Effector memory CD8-positive, alpha-beta T cell (primary cell): ENCODE results near the gene PDE6A.
"Not testable (repeated sequence)": the region's sequence is repeated elsewhere in the genome, so short reads cannot be mapped to it uniquely, and the experiment has no call there.

Source experiments
- ATAC-seq: fragments of 150-1000 bp; cut with Tn5 transposase; replicated peaks from 2 replicates; pipeline ENCODE4 v1.10.0; 2021; ENCODE audit warnings: mild to moderate bottlenecking, moderate library complexity
- DNase-seq, 3 experiments: peaks; one replicate each; pipeline ENCODE4 v3.0.0; 2021
- H3K27ac Mint-ChIP-seq, 2 donors: one replicate each; pipeline ENCODE4 v1.8.0; 2022; ENCODE audit warnings: mild to moderate bottlenecking in 2 of 2, mixed read lengths in 2 of 2, moderate library complexity in 2 of 2
- H3K27me3 Mint-ChIP-seq, 2 donors: one replicate each; pipeline ENCODE4 v1.8.0; 2022; ENCODE audit warnings: mixed read lengths in 2 of 2
- H3K36me3 Mint-ChIP-seq: one replicate; pipeline ENCODE4 v1.8.0; 2022; ENCODE audit warnings: mild to moderate bottlenecking, moderate library complexity, mixed read lengths; ENCODE audit not compliant: insufficient read depth
- H3K4me1 Mint-ChIP-seq, 2 donors: one replicate each; pipeline ENCODE4 v1.8.0; 2022; ENCODE audit warnings: low read depth in 2 of 2, mixed read lengths in 2 of 2
- H3K4me3 Mint-ChIP-seq, 2 donors: one replicate each; pipeline ENCODE4 v1.8.0; 2022; ENCODE audit warnings: mild to moderate bottlenecking in 2 of 2, mixed read lengths in 2 of 2, moderate library complexity in 2 of 2
- H3K9me3 Mint-ChIP-seq, 2 donors: one replicate each; pipeline ENCODE4 v1.8.0; 2022; ENCODE audit warnings: mixed read lengths in 2 of 2

The PDE6A gene

GRCh38 chr5:149870697-149871096 lies 73.9 kb downstream of the PDE6A start:
- Mint-ChIP-seq H3K4me3 (no peak overlapping the region), H3K9me3 (no peaks in the 10 kb centered on the region), H3K36me3 (no peaks in the 10 kb centered on the region), H3K27me3 (peaks cover 9 to 17% of the 10 kb centered on the region in 2 donors), H3K27ac (no peak overlapping the region), H3K4me1 (no peaks in the 10 kb centered on the region)
- no peak for DNase-seq
- no peak for ATAC-seq

GRCh38 chr5:149870232-149870631 lies 74.4 kb downstream of the PDE6A start:
- Mint-ChIP-seq H3K36me3 (no peaks in the 10 kb centered on the region), H3K4me3 (no peak overlapping the region), H3K4me1 (no peaks in the 10 kb centered on the region), H3K9me3 (no peaks in the 10 kb centered on the region), H3K27me3 (peaks cover 9 to 17% of the 10 kb centered on the region in 2 donors), H3K27ac (no peak overlapping the region)
- no peak for ATAC-seq
- no peak for DNase-seq

GRCh38 chr5:149869411-149869821 lies 75.2 kb downstream of the PDE6A start:
- Mint-ChIP-seq H3K4me3 (no peak overlapping the region), H3K36me3 (no peaks in the 10 kb centered on the region), H3K27ac (no peak overlapping the region), H3K4me1 (no peaks in the 10 kb centered on the region), H3K9me3 (no peaks in the 10 kb centered on the region), H3K27me3 (peaks cover 9 to 13% of the 10 kb centered on the region in 2 donors)
- DNase-seq (no peak), ATAC-seq (no peak)

GRCh38 chr5:149865746-149866145 lies 78.8 kb downstream of the PDE6A start:
- Mint-ChIP-seq H3K9me3 (no peaks in the 10 kb centered on the region), H3K27ac (no peak overlapping the region), H3K36me3 (no peaks in the 10 kb centered on the region), H3K4me1 (peaks cover 13% of the 10 kb centered on the region in 2 donors), H3K4me3 (no peak overlapping the region), H3K27me3 (peaks cover 7 to 9% of the 10 kb centered on the region in 2 donors)
- ATAC-seq = no peak
- no peak for DNase-seq

- no peak for ATAC-seq
- Mint-ChIP-seq H3K4me3 (no peak overlapping the region), H3K36me3 (no peaks in the 10 kb centered on the region), H3K4me1 (peaks cover 14 to 16% of the 10 kb centered on the region in 2 donors), H3K27me3 (no peaks in the 10 kb centered on the region), H3K27ac (peak overlapping the region in 1 of 2 donors; percentile 38), H3K9me3 (no peaks in the 10 kb centered on the region)
- no peak for DNase-seq
Observed at GRCh38 chr5:149863830-149864229, 80.8 kb downstream of the PDE6A start.

GRCh38 chr5:149863176-149863575 lies 81.4 kb downstream of the PDE6A start:
- Mint-ChIP-seq H3K4me1 (peaks cover 14 to 16% of the 10 kb centered on the region in 2 donors), H3K27me3 (no peaks in the 10 kb centered on the region), H3K4me3 (no peak overlapping the region), H3K36me3 (no peaks in the 10 kb centered on the region), H3K27ac (peak overlapping the region in 1 of 2 donors; percentile 38), H3K9me3 (no peaks in the 10 kb centered on the region)
- DNase-seq = no peak
- no peak for ATAC-seq

DNA sequence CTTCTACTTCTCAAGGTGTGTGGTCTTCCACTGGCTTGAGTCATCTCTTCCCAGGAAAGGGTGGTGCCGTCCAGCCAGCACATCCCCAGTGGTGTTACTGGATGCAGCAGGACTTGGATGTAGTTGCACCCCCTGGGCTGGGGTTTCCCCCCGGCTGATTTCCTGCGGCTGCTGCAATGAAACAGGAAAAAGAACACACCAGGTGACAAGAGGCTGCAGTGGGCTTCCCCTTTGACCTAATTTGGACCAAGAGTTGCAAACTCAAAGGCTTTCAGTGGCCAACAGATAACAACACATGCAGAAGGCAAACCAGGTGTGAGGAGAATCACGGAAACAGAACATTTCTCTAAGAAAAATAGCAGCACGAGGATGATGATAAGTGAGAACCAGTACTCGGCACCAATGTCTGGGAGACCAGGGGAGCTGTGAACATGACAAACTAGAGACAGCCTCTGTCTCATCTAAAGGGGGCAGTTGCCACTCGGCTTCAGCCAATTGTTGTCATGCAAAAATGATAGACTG lies 83.7 kb downstream of the PDE6A start:
- ATAC-seq (peak; percentile 85), DNase-seq (peak in 2 of 3 experiments; percentile 3 to 8)
- H3K27me3 Mint-ChIP-seq = no peaks in the 10 kb centered on the region
- H3K27ac Mint-ChIP-seq = peak overlapping the region; percentile 70 to 81
- H3K4me1 Mint-ChIP-seq = peaks cover 14 to 16% of the 10 kb centered on the region in 2 donors
- no peaks in the 10 kb centered on the region for H3K9me3 Mint-ChIP-seq
- H3K4me3 Mint-ChIP-seq = peak overlapping the region; percentile 12 to 52
- no peaks in the 10 kb centered on the region for H3K36me3 Mint-ChIP-seq

GRCh38 chr5:149859746-149860145 lies 84.8 kb downstream of the PDE6A start:
- DNase-seq = no peak
- no peak for ATAC-seq
- Mint-ChIP-seq H3K4me3 (no peak overlapping the region), H3K27ac (peak overlapping the region; percentile 44 to 70), H3K36me3 (no peaks in the 10 kb centered on the region), H3K27me3 (no peaks in the 10 kb centered on the region), H3K9me3 (no peaks in the 10 kb centered on the region), H3K4me1 (peaks cover 14 to 16% of the 10 kb centered on the region in 2 donors)

GRCh38 chr5:149858481-149858880 lies 86.1 kb downstream of the PDE6A start:
- not testable (repeated sequence) for DNase-seq, H3K27me3 Mint-ChIP-seq, ATAC-seq, H3K9me3 Mint-ChIP-seq, H3K27ac Mint-ChIP-seq, H3K36me3 Mint-ChIP-seq, H3K4me3 Mint-ChIP-seq
- H3K4me1 Mint-ChIP-seq = peaks cover 14 to 16% of the 10 kb centered on the region in 2 donors

DNA sequence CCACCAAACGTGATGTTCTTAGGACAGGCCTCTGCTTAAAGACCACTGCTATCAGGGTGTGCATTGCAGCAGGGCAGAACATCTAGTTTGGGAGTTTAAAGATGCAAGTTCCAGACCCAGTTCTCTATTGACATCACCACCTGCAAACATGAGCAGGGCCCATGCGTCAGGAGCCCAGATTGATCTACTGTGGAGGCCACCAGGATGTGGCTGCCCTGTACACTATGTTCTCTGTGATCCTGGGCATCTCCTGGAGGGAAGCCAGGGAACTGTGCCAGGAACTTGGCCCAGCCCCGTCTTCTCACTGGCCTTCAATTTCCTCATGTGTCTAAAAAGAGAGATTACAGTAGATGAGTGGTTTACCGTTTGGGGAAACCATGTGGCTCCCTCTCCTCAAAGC lies 87.1 kb downstream of the PDE6A start:
- peak overlapping the region in 1 of 2 donors; percentile 65 for H3K27ac Mint-ChIP-seq
- DNase-seq (no peak), ATAC-seq (no peak)
- H3K4me1 Mint-ChIP-seq = peaks cover 12 to 14% of the 10 kb centered on the region in 2 donors
- no peaks in the 10 kb centered on the region for H3K9me3 Mint-ChIP-seq
- H3K27me3 Mint-ChIP-seq = no peaks in the 10 kb centered on the region
- no peak overlapping the region for H3K4me3 Mint-ChIP-seq
- H3K36me3 Mint-ChIP-seq = no peaks in the 10 kb centered on the region

DNA sequence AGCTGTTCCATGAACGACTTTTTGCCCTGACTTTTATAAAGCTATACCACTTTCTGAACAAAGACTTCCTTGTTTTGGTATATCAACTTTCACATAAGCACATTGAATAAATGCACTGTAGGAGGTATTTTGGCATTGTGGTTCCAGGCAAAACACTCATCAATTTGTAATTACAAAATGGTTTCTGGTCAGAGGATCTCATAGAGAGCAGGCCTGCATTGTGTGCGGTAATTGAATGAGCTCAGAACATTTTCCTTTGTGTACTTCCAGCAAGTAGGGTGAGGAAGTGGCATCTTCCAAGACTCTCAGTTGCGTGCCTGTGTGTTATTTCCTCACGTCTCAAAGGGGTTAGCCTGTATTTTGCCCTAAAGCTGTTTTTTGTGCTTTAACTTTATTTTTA lies 89.2 kb downstream of the PDE6A start:
- Mint-ChIP-seq H3K4me3 (no peak overlapping the region), H3K4me1 (no peaks in the 10 kb centered on the region), H3K27me3 (no peaks in the 10 kb centered on the region), H3K36me3 (no peaks in the 10 kb centered on the region), H3K9me3 (no peaks in the 10 kb centered on the region), H3K27ac (no peak overlapping the region)
- DNase-seq (no peak), ATAC-seq (no peak)

DNA sequence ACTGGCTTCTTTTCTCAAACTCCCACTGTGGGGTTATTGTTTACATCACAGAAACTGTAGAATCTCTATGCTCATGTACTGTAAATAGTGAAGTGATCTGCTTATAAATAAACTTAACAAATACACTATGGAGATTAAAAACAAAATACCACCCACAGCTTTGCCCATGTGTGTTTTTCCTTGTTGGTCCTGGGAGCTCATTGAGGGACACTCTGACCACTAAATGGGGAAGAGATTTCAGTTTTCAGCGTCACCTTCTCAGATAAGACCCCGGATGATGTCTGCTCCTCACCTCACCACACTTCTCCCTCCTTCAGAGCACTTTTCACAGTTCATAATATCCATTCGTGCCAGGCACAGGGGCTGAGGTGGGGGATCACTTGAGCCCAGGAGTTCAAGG lies 89.7 kb downstream of the PDE6A start:
- H3K4me3 Mint-ChIP-seq = no peak overlapping the region
- ATAC-seq (no peak), DNase-seq (no peak)
- no peaks in the 10 kb centered on the region for H3K9me3 Mint-ChIP-seq
- no peaks in the 10 kb centered on the region for H3K4me1 Mint-ChIP-seq
- H3K36me3 Mint-ChIP-seq = no peaks in the 10 kb centered on the region
- H3K27ac Mint-ChIP-seq = no peak overlapping the region
- no peaks in the 10 kb centered on the region for H3K27me3 Mint-ChIP-seq

DNA sequence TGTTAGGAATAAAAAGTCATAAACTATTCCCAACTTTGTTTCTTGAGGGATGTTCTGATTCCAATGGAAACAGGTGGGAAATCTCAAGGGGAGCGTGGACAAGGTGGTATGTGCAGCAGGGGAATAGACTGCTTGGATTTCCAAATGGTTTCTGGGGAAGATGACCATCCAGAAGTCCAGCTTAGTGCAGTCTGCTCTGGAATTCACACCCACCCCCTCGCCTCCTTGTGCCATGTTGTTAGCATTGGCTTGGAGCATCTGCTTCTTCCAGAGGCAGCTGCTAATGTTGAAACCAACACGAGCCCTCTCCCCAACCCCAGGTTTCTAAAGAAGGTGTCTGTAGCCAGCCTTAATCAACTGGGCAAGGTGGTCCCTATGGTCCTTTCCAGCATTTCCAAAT lies 90.9 kb downstream of the PDE6A start:
- Mint-ChIP-seq H3K4me1 (no peaks in the 10 kb centered on the region), H3K4me3 (no peak overlapping the region), H3K27me3 (no peaks in the 10 kb centered on the region), H3K36me3 (no peaks in the 10 kb centered on the region), H3K9me3 (no peaks in the 10 kb centered on the region), H3K27ac (no peak overlapping the region)
- ATAC-seq (no peak), DNase-seq (no peak)

GRCh38 chr5:149853331-149853648 lies 91.3 kb downstream of the PDE6A start:
- DNase-seq = no peak
- no peaks in the 10 kb centered on the region for H3K36me3 Mint-ChIP-seq
- no peaks in the 10 kb centered on the region for H3K4me1 Mint-ChIP-seq
- no peak for ATAC-seq
- no peak overlapping the region for H3K27ac Mint-ChIP-seq
- no peaks in the 10 kb centered on the region for H3K27me3 Mint-ChIP-seq
- H3K9me3 Mint-ChIP-seq = no peaks in the 10 kb centered on the region
- no peak overlapping the region for H3K4me3 Mint-ChIP-seq
